Keratinocyte (primary cell): Measurements from ENCODE around the gene TLDC2. TPM values are rescaled to one million over a fixed set of nuclear protein-coding genes. Genes with fewer than 3 reads are reported as not detected.

Source experiments
- DNase-seq: peaks from one replicate; pipeline ENCODE4 v3.0.0-alpha.2; 2011; ENCODE audit warnings: low read depth, missing footprints, low spot score
- FAIRE-seq: peaks from 2 replicates; lab custom pipeline; 2011; peaks lifted over from hg19 to GRCh38; lab: Jason Lieb, UNC
- H2AFZ ChIP-seq: 2 replicates; pipeline ENCODE4 v1.6.0; 2012; ENCODE audit warnings: low read length, control low read depth, inconsistent platforms; ENCODE audit not compliant: control insufficient read depth
- H3K27ac ChIP-seq: 2 replicates; pipeline ENCODE4 v1.5.1; 2011; ENCODE audit warnings: low read length; ENCODE audit not compliant: control insufficient read depth, insufficient read depth
- H3K27me3 ChIP-seq: 3 replicates; pipeline ENCODE4 v1.6.0; 2011; ENCODE audit warnings: low read length; ENCODE audit not compliant: control insufficient read depth, insufficient read depth; ENCODE audit errors: extremely low read depth
- H3K36me3 ChIP-seq, 2 experiments: 2 replicates in 1 of 2; 3 replicates in 1 of 2; pipeline ENCODE4 v1.5.1; 2011; ENCODE audit warnings: low read length in 2 of 2, mild to moderate bottlenecking in 1 of 2; ENCODE audit not compliant: control insufficient read depth in 2 of 2, insufficient read depth in 2 of 2; ENCODE audit errors: extremely low read depth in 1 of 2
- H3K4me1 ChIP-seq: 3 replicates; pipeline ENCODE4 v1.5.1; 2011; ENCODE audit warnings: low read length; ENCODE audit not compliant: control insufficient read depth, insufficient read depth; ENCODE audit errors: extremely low read depth
- H3K4me2 ChIP-seq: 3 replicates; pipeline ENCODE4 v1.6.0; 2011; ENCODE audit warnings: low read depth, low read length; ENCODE audit not compliant: control insufficient read depth, insufficient read depth; ENCODE audit errors: extremely low read depth
- H3K4me3 ChIP-seq, 3 experiments: fragments of 200-600 bp in 1 of 3; sonication (generic) in 1 of 3; 2 replicates in 2 of 3; 3 replicates in 1 of 3; pipeline ENCODE4 v1.5.1; 2011 to 2016; ENCODE audit warnings: low read length in 3 of 3, mild to moderate bottlenecking in 3 of 3, control low read depth in 2 of 3, inconsistent platforms in 1 of 3, low read depth in 1 of 3, mixed read lengths in 1 of 3, mixed run types in 1 of 3, moderate library complexity in 1 of 3; ENCODE audit not compliant: control insufficient read depth in 2 of 3, insufficient read depth in 2 of 3; ENCODE audit errors: extremely low read depth in 1 of 3
- H3K79me2 ChIP-seq: 2 replicates; pipeline ENCODE4 v1.6.0; 2012; ENCODE audit warnings: low read length; ENCODE audit not compliant: control insufficient read depth, insufficient read depth
- H3K9ac ChIP-seq: 3 replicates; pipeline ENCODE4 v1.6.0; 2011; ENCODE audit warnings: low read length; ENCODE audit not compliant: control insufficient read depth, insufficient read depth; ENCODE audit errors: extremely low read depth
- H3K9me1 ChIP-seq: 3 replicates; pipeline ENCODE4 v1.6.0; 2011; ENCODE audit warnings: low read length; ENCODE audit not compliant: control insufficient read depth, insufficient read depth; ENCODE audit errors: extremely low read depth
- H3K9me3 ChIP-seq: 2 replicates; pipeline ENCODE4 v1.5.1; 2012; ENCODE audit warnings: low read depth, low read length; ENCODE audit not compliant: control insufficient read depth
- H4K20me1 ChIP-seq: 3 replicates; pipeline ENCODE4 v1.6.0; 2011; ENCODE audit warnings: low read length; ENCODE audit not compliant: control insufficient read depth, insufficient read depth; ENCODE audit errors: extremely low read depth
- EZH2 ChIP-seq: IDR thresholded peaks from one replicate; pipeline ENCODE4 v1.6.1; 2012; ENCODE audit warnings: inconsistent platforms, mild to moderate bottlenecking, low read length, moderate library complexity
- dilution Hi-C: fragments of 300-500 bp; cut with MboI; formaldehyde crosslinking; loops from one replicate; pipeline ENCODE4 v1.7.0; 2020; ENCODE audit warnings: low sequenced_read_pairs; ENCODE audit not compliant: extremely low pct_ligation_motif_present
- polyA plus RNA-seq, 5 experiments: library from polyadenylated mRNA; depleted of rRNA in 3 of 5; stranded (reverse) in 3 of 5; stranded (forward) in 1 of 5; unstranded in 1 of 5; fragments of >200 nt; gene quantifications; 1 replicate in 1 of 5; 2 replicates in 3 of 5; 3 replicates in 1 of 5; pipeline versions ENCODE4 v1.2.1 to v1.2.3, GENCODE V29; 2011 to 2012; ENCODE audit warnings: missing spikeins in 2 of 5, low read depth in 1 of 5, low replicate concordance in 1 of 5
- TF ChIP-seq, protein P1 (sequence below), 3 experiments: IDR thresholded peaks in 1 of 3; conservative IDR thresholded peaks in 1 of 3; optimal IDR thresholded peaks in 1 of 3; 2 replicates in 2 of 3; 3 replicates in 1 of 3; pipeline versions ENCODE3 to v1.5.1; 2011; ENCODE audit warnings: low read length in 3 of 3, mild to moderate bottlenecking in 3 of 3, moderate library complexity in 2 of 3, control low read depth in 1 of 3, inconsistent platforms in 1 of 3; ENCODE audit not compliant: insufficient read depth in 2 of 3; ENCODE audit errors: extremely low read depth in 1 of 3

TLDC2 gene
- polyA plus RNA-seq, 1 donor (not counting 4 experiments of a cell fraction or from before 2014, with no cell fraction given) = 0.34 TPM

DNA sequence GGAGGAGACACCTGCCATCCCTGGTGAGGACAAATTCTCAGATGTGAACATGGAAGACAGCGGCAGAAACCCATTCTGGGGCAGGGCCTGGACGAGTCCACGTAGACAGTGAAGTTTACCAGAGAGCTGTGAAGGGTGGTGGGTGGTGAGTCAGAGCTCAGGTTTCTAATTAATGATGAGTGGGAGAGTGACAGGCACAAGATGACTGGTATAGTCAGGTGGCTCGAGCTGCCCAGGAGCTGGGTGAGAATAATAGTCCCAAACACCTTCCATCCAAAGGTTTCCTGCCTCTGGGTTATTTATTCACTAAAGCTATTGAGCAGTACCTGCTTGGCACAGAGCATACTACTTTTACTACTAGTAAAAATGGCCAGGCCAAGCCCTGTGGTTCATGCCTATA lies 6.0 kb downstream of the TLDC2 start:
- no peaks in the 10 kb centered on the region for H3K9me1 ChIP-seq
- FAIRE-seq (no peak), DNase-seq (no peak)
- dilution Hi-C loops = no loop called here
- no peak for TF ChIP-seq EZH2
- TF ChIP-seq, protein P1, sequence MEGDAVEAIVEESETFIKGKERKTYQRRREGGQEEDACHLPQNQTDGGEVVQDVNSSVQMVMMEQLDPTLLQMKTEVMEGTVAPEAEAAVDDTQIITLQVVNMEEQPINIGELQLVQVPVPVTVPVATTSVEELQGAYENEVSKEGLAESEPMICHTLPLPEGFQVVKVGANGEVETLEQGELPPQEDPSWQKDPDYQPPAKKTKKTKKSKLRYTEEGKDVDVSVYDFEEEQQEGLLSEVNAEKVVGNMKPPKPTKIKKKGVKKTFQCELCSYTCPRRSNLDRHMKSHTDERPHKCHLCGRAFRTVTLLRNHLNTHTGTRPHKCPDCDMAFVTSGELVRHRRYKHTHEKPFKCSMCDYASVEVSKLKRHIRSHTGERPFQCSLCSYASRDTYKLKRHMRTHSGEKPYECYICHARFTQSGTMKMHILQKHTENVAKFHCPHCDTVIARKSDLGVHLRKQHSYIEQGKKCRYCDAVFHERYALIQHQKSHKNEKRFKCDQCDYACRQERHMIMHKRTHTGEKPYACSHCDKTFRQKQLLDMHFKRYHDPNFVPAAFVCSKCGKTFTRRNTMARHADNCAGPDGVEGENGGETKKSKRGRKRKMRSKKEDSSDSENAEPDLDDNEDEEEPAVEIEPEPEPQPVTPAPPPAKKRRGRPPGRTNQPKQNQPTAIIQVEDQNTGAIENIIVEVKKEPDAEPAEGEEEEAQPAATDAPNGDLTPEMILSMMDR (optimal IDR thresholded peaks at IDR 0.05 in 1 of 3, IDR thresholded peaks at IDR 0.05 in 1 of 3, conservative IDR thresholded peaks at IDR 0.05 in 1 of 3; ENCODE audit: extremely low read depth in 1 of 3, insufficient read depth in 2 of 3, low read length in 3 of 3) = no peak
- no peak overlapping the region for H3K27ac ChIP-seq
- H3K36me3 ChIP-seq = no peaks in the 10 kb centered on the region
- no peaks in the 10 kb centered on the region for H3K79me2 ChIP-seq
- H4K20me1 ChIP-seq = no peaks in the 10 kb centered on the region
- no peaks in the 10 kb centered on the region for H3K9me3 ChIP-seq
- H2AFZ ChIP-seq = no peak overlapping the region
- H3K4me1 ChIP-seq = peaks cover 8% of the 10 kb centered on the region
- H3K9ac ChIP-seq = no peak overlapping the region
- no peak overlapping the region for H3K4me2 ChIP-seq
- H3K27me3 ChIP-seq = peaks cover 9% of the 10 kb centered on the region
- H3K4me3 ChIP-seq = no peak overlapping the region

DNA sequence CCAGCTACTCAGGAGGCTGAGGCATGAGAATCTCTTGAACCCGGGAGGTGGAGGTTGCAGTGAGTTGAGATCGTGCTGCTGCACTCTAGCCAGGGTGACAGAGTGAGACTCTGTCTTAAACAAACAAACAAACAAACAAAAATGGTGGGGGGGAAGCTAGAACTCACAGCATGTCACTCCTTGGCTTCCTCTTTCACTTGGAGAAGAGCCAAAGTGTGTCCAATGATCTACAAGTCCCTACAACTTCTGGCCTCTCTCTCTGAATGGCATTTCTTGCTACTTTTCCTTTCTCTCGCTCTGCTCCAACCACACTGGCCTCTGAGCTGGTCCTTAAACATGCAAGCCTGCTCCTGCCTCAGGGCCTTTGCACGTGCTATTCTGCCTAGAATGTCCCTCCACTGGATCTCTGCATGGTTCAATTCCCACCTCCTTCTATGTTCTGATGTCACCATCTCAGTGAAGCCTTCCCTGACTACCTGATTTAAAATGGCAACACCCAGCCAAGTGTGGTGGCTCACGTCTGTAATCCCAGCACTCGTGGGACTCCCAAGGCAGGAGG lies 8.1 kb downstream of the TLDC2 start:
- no peaks in the 10 kb centered on the region for H3K36me3 ChIP-seq
- no peaks in the 10 kb centered on the region for H3K9me3 ChIP-seq
- H3K27me3 ChIP-seq = peaks cover 2% of the 10 kb centered on the region
- no peak overlapping the region for H2AFZ ChIP-seq
- H3K4me1 ChIP-seq = no peaks in the 10 kb centered on the region
- FAIRE-seq = no peak
- no peaks in the 10 kb centered on the region for H4K20me1 ChIP-seq
- dilution Hi-C loops = no loop called here
- no peak overlapping the region for H3K27ac ChIP-seq
- H3K4me3 ChIP-seq = no peak overlapping the region
- H3K9ac ChIP-seq = no peak overlapping the region
- no peaks in the 10 kb centered on the region for H3K79me2 ChIP-seq
- DNase-seq = no peak
- no peaks in the 10 kb centered on the region for H3K9me1 ChIP-seq
- no peak overlapping the region for H3K4me2 ChIP-seq
- TF ChIP-seq, protein P1 (optimal IDR thresholded peaks at IDR 0.05 in 1 of 3, IDR thresholded peaks at IDR 0.05 in 1 of 3, conservative IDR thresholded peaks at IDR 0.05 in 1 of 3; ENCODE audit: extremely low read depth in 1 of 3, insufficient read depth in 2 of 3, low read length in 3 of 3) = no peak
- no peak for TF ChIP-seq EZH2
